ENCODE results near the gene OSBPL5.

Gene OSBPL5

GRCh38 chr11:3133261-3134217 is 31.6 kb downstream of the OSBPL5 start:
- DNase-seq (ENCODE audit: low read depth), result no peak

GRCh38 chr11:3132831-3133260 is 32.3 kb downstream of the OSBPL5 start:
- DNase-seq (ENCODE audit: low read depth), result no peak

DNA sequence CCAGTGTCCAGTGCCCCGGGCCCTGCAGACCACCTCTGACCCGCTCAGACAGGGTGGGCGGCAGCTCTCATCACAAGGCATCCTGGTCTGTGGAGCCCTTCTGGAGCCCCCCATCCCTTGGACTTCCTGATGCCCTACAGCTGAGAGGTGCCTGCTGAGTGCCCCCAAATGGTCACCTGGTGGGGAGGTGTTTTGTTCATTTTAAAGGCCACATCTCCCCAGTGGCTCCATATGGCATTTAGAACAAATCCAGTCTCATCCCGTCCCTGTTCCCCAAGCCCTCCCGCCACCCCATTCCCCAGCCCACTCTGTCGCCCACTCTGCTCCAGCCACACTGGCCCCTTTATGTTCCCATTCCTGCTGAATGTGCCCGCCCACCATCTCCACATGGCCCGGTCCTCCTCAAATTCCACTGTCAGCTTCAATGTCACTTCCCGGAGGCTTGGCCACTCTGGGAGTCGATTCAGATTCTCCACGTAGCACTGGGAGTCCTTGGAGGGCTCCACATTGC is 32.8 kb downstream of the OSBPL5 start:
- no peak for DNase-seq (ENCODE audit: low read depth)

- no peak for DNase-seq (ENCODE audit: low read depth)
These were observed 33.7 kb downstream of the OSBPL5 start for GRCh38 chr11:3131330-3131941.

GRCh38 chr11:3130269-3131071 is 34.6 kb downstream of the OSBPL5 start:
- DNase-seq (ENCODE audit: low read depth), result no peak

DNA sequence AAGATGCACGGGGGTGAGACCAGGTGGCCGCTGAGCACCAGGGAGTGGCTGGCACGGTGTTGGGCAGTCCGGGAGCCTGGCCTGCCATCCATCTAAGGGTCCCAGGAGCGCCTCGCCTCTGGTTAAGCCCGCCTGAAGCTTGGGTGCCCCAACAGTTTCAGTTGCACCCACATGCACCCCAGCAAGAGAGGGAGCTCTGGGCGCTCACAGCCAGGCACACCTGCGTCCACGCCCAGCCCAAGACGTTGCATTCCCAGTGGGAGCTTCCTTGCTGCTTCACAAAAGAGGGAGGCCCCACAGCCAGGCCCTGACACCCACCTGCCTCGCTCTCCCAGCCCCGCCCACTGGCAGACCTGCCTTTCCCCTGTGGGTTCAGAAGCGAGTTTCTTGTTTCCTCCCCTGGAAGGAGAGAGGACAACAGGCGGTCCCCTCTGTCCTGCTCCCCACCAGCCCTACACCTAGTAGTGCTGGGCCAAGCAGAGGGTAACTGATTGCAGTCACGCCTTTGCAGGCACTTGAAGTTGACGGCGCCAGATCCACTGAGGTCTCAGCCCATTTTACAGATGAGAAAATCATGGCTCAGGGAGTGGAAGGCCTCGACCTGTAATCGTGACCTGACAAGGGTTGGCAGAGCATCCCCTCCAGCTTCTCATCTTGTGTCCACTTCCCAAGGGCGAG is 35.4 kb downstream of the OSBPL5 start:
- DNase-seq (ENCODE audit: low read depth), result no peak

DNA sequence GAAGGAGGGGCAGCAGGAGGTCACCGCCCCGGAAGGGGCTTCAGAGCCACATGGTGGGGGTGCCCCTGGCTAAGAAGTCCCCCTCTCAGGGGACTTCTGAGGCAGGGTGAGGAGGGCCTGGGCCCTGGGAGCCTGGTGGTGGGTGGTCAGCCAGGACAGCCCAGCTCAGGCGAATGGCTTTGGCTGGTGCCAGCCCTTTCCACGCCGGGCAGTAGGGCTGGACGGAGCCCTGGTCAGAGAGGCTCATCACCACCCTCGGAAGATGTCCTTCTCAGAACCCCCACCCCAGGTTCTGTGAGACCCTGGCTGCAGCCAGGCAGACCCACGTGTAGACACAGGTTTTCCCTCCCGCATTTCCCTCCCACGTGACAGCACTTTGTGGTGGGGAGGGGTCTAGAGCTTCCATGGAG is 35.9 kb downstream of the OSBPL5 start:
- no peak for DNase-seq (ENCODE audit: low read depth)

- DNase-seq (ENCODE audit: low read depth), result no peak
These were observed 36.5 kb downstream of the OSBPL5 start for GRCh38 chr11:3128356-3129180.

- DNase-seq (ENCODE audit: low read depth), result no peak
These were observed 37.3 kb downstream of the OSBPL5 start for GRCh38 chr11:3127706-3128355.

DNA sequence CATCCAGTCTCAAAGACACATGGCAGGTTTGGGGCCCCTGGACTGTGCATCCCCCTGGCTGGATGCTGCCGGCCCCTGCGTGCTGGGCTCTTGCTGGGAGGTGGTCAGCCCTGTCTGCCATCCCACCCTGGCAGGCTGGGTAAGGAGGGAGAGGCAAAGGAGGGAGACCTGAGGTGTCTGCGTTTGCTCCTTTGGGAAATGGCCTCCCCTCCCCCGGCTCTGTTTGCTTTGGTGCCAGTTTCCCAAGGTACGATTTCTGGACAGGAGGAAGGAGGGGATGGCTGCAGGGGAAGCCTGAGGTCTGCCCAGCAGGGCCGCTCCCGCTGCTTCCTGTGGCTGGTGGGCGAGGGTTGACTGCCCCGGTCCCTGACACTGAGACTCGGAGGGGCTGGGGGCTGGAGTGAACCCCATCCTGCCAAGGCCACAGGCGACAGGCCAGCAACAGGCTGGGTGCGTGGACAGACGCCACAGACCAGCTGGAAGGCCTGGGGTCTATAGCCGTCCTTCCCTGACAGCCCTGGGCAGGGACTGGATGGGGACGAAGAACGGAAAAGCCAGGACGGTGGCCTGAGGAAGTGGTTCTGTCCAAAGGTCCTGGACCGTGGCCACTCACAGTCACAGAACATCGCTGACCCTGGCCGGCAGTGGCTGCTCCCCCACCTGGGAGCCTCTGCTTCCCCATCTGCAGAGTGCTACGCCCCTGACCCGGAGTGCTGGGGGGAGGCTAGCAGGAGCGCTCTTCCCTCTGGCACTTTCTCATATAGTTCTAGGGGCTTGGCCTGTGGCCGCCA is 38.0 kb downstream of the OSBPL5 start:
- no peak for DNase-seq (ENCODE audit: low read depth)

DNA sequence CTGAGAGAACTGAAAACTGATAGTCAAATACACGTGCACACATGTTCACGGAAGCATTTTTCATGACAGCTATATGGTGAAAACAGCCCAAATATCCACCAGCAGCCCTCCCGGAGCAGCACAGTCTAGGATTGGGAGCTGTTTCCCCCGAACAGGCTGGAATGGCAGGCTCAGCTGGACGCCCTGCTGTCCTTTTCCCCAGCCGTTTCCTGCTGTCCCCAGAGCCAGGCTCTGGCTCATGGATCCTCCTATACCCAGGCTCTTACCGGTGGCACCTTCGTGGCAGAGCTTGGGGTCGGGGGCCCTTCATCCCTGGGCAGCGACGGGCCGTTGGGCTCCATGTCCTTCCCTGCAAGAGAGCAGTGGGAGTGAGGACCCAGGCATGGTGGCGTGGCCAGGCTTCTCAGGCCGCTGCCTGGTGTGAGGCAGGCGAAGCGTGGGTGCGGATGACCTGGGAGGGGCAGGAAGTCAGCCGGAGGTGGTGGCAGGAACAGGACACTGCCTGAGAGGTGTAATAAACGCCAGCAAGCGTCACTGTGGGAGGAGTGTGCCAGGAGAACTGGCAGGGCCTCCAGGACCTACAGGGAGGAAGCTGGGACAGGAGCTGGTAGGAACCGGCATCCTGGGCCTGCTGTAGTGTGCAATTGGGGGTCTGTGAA is 38.8 kb downstream of the OSBPL5 start:
- DNase-seq (ENCODE audit: low read depth), result no peak

DNA sequence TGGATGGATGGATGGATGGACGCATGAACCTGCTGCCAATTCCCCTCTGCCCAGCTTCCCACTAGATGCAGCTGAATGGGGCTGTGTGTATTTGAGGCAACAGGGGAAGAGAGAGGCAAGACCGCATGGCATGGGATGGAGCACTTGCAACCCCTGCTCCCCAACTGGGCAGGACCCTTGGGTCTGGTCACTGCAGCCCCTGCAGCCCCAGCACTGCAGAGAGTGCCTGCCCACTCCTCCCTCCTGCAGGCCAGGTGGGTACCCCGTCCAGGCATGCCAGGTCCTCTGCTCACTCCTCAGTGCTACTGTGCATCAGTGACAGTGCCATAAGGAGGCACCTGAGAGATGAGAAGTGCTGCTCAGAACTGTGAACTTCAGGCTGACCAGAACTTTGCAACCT is 40.3 kb downstream of the OSBPL5 start:
- no peak for DNase-seq (ENCODE audit: low read depth)

- peak; percentile 97 for DNase-seq (ENCODE audit: low read depth)
These were observed 41.1 kb downstream of the OSBPL5 start for GRCh38 chr11:3123761-3124733.

- DNase-seq (ENCODE audit: low read depth), result no peak
These were observed 41.8 kb downstream of the OSBPL5 start for GRCh38 chr11:3123305-3123704.

GRCh38 chr11:3122775-3123201 is 42.3 kb downstream of the OSBPL5 start:
- DNase-seq (ENCODE audit: low read depth), result no peak

DNA sequence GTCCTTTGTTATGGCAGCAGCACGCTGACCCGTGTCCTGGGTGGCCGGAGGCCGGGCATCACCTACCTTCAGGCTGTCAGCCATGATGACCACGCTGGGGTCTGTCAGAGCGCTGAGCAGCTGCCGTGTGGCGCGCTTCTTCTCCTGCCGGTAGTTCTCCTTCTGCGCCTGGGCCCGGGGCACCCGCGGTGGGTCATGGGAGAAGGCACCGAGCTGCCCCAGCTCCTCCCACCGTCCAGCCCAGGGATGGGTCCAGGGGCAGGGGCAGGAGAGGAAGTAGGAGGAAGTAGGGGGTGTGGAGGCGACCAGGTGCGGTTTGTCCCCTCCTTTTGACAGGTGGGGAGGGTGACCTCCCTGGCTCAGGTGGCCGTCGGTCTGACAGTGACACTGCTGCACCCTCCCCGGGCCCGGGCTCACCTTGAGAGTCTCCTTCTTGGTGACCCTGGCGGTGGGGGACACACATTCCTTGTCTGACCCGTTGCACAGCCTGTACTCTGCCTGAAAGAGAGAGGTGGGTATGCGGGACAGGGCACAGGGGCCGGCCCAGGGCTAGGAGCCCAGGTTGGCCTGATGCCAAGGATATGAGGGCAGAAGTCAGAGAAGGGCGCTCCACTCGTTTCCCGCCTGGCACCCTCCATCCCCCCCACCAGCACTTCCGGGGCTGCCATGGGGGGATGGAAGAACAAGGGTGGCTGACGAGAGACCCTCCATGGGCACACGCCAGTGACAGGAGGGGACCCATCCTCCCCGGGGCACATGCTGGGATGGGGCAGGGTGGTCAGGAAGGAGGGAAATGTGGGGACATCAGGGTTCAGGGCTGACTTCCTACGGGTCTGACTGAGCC is 43.0 kb downstream of the OSBPL5 start:
- DNase-seq (ENCODE audit: low read depth), result no peak

DNA sequence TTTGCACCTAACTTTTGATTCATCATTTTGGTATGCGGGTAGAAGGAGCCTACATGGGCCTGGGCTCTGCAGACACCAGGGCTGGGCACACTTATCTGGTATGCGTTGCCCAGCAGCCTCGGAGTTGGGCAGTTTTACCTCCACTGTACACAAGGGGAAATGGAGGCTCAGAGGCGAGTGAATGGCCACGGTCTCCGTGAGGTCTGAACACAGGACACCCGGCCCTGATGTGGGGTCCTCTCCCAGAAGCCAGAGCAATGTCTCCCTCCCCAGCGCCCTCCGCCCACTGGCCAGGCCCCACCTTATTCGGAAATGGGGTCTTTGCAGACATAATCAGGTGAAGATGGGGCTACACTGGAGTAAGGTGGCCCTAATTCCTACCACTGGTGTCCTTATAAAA is 43.7 kb downstream of the OSBPL5 start:
- DNase-seq (ENCODE audit: low read depth), result no peak

All from stromal cell of bone marrow (primary cell).